ENCODE results near the gene CARD8. TPM values are rescaled to one million over a fixed set of nuclear protein-coding genes. Genes with fewer than 3 reads are reported as not detected.
A peak's percentile ranks its signal among the peaks of the same experiment; 100 is the strongest.

The CARD8 gene
- total and polyA plus RNA-seq, 5 donors from 2014 or later = 85.9 to 179 (median 91.9) TPM

DNA sequence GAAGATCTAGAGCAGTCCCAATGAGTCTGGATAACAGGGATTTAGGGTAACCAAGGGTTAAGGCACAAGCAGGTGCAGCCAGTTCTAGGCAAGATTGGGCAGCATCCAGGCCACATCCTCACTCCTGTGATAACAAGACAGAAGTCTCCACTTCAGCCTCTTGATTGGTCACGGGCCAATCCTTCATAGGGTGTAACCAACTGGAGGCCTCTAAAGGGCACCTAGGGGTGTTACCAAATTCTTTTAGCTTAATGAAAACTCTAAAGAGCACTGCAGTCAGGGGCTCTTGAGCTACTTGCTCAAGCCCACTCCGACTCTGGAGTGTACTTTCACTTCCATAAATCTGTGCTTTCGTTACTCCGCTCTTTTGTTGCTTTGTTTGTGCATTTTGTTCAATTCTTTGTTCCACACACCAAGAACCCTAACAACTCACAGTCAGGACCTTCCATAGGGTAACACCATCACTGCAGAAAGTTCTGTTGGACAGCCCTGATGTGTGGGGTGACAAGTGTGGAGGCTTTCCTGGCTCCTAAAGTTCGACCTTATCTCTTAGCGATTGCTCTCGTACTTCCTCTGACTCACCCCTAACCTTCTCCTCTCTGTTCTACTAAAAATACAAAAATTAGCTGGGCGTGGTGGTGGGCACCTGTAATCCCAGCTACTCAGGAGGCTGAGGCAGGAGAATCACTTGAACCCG, 49.2 kb downstream of the CARD8 start:
- H3K4me1 Mint-ChIP-seq = peaks cover 19 to 38% (median 26%) of the 10 kb centered on the region in 4 donors
- H3K36me3 ChIP-seq (ENCODE audit: control insufficient read depth, insufficient read depth, low read length) = peaks cover 9% of the 10 kb centered on the region
- no peak for ATAC-seq (ENCODE audit: low read depth in 2 of 2)
- peaks cover 29% of the 10 kb centered on the region for H3K4me1 ChIP-seq (ENCODE audit: control insufficient read depth, insufficient read depth, low read length, poor library complexity, severe bottlenecking)
- H3K9me3 ChIP-seq (ENCODE audit: control insufficient read depth in 2 of 2, low read length in 2 of 2) = no peaks in the 10 kb centered on the region
- H3K27me3 Mint-ChIP-seq = no peaks in the 10 kb centered on the region
- DNase-seq = peak in 1 of 3 donors; percentile 12
- peak overlapping the region; percentile 64 to 83 (median 82) for H3K27ac Mint-ChIP-seq
- H3K27ac ChIP-seq (ENCODE audit: insufficient read depth, low read length, poor library complexity, severe bottlenecking) = peak overlapping the region; percentile 49
- H3K9me3 Mint-ChIP-seq = no peaks in the 10 kb centered on the region
- no peak overlapping the region for H3K4me3 ChIP-seq (ENCODE audit: low read depth, low read length)
- H3K36me3 Mint-ChIP-seq = peaks cover 16% of the 10 kb centered on the region
- H3K4me3 Mint-ChIP-seq = peak overlapping the region in 1 of 4 donors; percentile 30
- H3K27me3 ChIP-seq (ENCODE audit: control insufficient read depth, insufficient read depth, low read length) = no peaks in the 10 kb centered on the region

GRCh38 chr19:48203794-48204628, 51.7 kb downstream of the CARD8 start:
- no peaks in the 10 kb centered on the region for H3K27me3 ChIP-seq (ENCODE audit: control insufficient read depth, insufficient read depth, low read length)
- Mint-ChIP-seq H3K9me3 (no peaks in the 10 kb centered on the region), H3K36me3 (peaks cover 5% of the 10 kb centered on the region), H3K27ac (no peak overlapping the region), H3K27me3 (no peaks in the 10 kb centered on the region), H3K4me3 (no peak overlapping the region), H3K4me1 (peaks cover 4 to 21% (median 12%) of the 10 kb centered on the region in 4 donors)
- H3K27ac ChIP-seq (ENCODE audit: insufficient read depth, low read length, poor library complexity, severe bottlenecking) = peak overlapping the region; percentile 70
- H3K9me3 ChIP-seq (ENCODE audit: control insufficient read depth in 2 of 2, low read length in 2 of 2) = no peaks in the 10 kb centered on the region
- peak; percentile 99 for ATAC-seq (ENCODE audit: low read depth in 2 of 2)
- peaks cover 29% of the 10 kb centered on the region for H3K4me1 ChIP-seq (ENCODE audit: control insufficient read depth, insufficient read depth, low read length, poor library complexity, severe bottlenecking)
- peak overlapping the region; percentile 88 for H3K4me3 ChIP-seq (ENCODE audit: low read depth, low read length)
- peak; percentile 81 to 96 (median 87) for DNase-seq
- H3K36me3 ChIP-seq (ENCODE audit: control insufficient read depth, insufficient read depth, low read length) = no peaks in the 10 kb centered on the region

GRCh38 chr19:48203222-48203793, 52.4 kb downstream of the CARD8 start:
- ATAC-seq (ENCODE audit: low read depth in 2 of 2) (no peak), DNase-seq (peak in 1 of 3 donors; percentile 28)

GRCh38 chr19:48196933-48197665, 58.6 kb downstream of the CARD8 start:
- no peaks in the 10 kb centered on the region for H3K36me3 Mint-ChIP-seq
- H3K4me1 ChIP-seq (ENCODE audit: control insufficient read depth, insufficient read depth, low read length, poor library complexity, severe bottlenecking) = no peaks in the 10 kb centered on the region
- H3K36me3 ChIP-seq (ENCODE audit: control insufficient read depth, insufficient read depth, low read length) = no peaks in the 10 kb centered on the region
- no peaks in the 10 kb centered on the region for H3K9me3 Mint-ChIP-seq
- DNase-seq (no peak), ATAC-seq (ENCODE audit: low read depth in 2 of 2) (no peak)
- H3K4me1 Mint-ChIP-seq = peaks cover 4 to 25% (median 8%) of the 10 kb centered on the region in 4 donors
- H3K4me3 Mint-ChIP-seq = no peak overlapping the region
- H3K9me3 ChIP-seq (ENCODE audit: control insufficient read depth in 2 of 2, low read length in 2 of 2) = no peaks in the 10 kb centered on the region
- H3K4me3 ChIP-seq (ENCODE audit: low read depth, low read length) = no peak overlapping the region
- no peaks in the 10 kb centered on the region for H3K27me3 Mint-ChIP-seq
- no peaks in the 10 kb centered on the region for H3K27me3 ChIP-seq (ENCODE audit: control insufficient read depth, insufficient read depth, low read length)
- H3K27ac ChIP-seq (ENCODE audit: insufficient read depth, low read length, poor library complexity, severe bottlenecking) = no peak overlapping the region
- H3K27ac Mint-ChIP-seq = peak overlapping the region in 1 of 3 donors; percentile 72

More at GRCh38 chr19:48203222-48203793, 52.4 kb downstream of the CARD8 start:
- peak overlapping the region; percentile 88 for H3K4me3 ChIP-seq (ENCODE audit: low read depth, low read length)
- Mint-ChIP-seq H3K36me3 (peaks cover 3% of the 10 kb centered on the region), H3K4me3 (no peak overlapping the region), H3K9me3 (no peaks in the 10 kb centered on the region), H3K27me3 (no peaks in the 10 kb centered on the region), H3K4me1 (peaks cover 3 to 20% (median 11%) of the 10 kb centered on the region in 4 donors), H3K27ac (peak overlapping the region in 1 of 3 donors; percentile 25)
- H3K9me3 ChIP-seq (ENCODE audit: control insufficient read depth in 2 of 2, low read length in 2 of 2) = no peaks in the 10 kb centered on the region
- peaks cover 29% of the 10 kb centered on the region for H3K4me1 ChIP-seq (ENCODE audit: control insufficient read depth, insufficient read depth, low read length, poor library complexity, severe bottlenecking)
- H3K27ac ChIP-seq (ENCODE audit: insufficient read depth, low read length, poor library complexity, severe bottlenecking) = peak overlapping the region; percentile 70
- H3K36me3 ChIP-seq (ENCODE audit: control insufficient read depth, insufficient read depth, low read length) = no peaks in the 10 kb centered on the region
- no peaks in the 10 kb centered on the region for H3K27me3 ChIP-seq (ENCODE audit: control insufficient read depth, insufficient read depth, low read length)

DNA sequence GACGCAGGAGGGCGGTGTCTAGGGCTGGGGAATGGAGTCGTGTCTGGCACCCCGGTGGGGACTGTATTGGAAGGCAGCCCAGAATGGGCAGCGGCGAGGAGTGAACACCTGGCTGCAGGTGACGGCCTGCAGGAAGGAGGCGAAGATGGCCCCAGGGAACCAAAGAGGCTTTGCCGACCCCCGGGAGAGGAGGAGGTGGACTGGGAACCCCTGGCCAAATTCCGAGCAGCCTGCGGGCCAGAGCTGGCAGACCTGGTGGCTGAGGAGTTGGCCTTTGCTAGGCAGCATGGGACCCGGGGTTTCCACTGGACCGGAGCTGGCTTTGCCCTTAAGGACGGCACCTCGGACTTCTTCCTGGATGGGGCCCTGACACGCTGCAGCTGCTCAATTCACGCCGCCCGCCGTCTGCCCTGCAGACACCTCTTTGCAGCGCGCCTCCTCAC, 59.4 kb downstream of the CARD8 start:
- ATAC-seq (ENCODE audit: low read depth in 2 of 2) (no peak), DNase-seq (no peak)
- Histone ChIP-seq H3K4me1 (ENCODE audit: control insufficient read depth, insufficient read depth, low read length, poor library complexity, severe bottlenecking) (no peaks in the 10 kb centered on the region), H3K4me3 (ENCODE audit: low read depth, low read length) (no peak overlapping the region), H3K36me3 (ENCODE audit: control insufficient read depth, insufficient read depth, low read length) (no peaks in the 10 kb centered on the region), H3K9me3 (ENCODE audit: control insufficient read depth in 2 of 2, low read length in 2 of 2) (no peaks in the 10 kb centered on the region), H3K27ac (ENCODE audit: insufficient read depth, low read length, poor library complexity, severe bottlenecking) (no peak overlapping the region), H3K27me3 (ENCODE audit: control insufficient read depth, insufficient read depth, low read length) (no peaks in the 10 kb centered on the region)
- Mint-ChIP-seq H3K27ac (no peak overlapping the region), H3K27me3 (no peaks in the 10 kb centered on the region), H3K4me1 (peaks cover 0 to 21% (median 7%) of the 10 kb centered on the region in 4 donors), H3K9me3 (no peaks in the 10 kb centered on the region), H3K4me3 (no peak overlapping the region), H3K36me3 (no peaks in the 10 kb centered on the region)

DNA sequence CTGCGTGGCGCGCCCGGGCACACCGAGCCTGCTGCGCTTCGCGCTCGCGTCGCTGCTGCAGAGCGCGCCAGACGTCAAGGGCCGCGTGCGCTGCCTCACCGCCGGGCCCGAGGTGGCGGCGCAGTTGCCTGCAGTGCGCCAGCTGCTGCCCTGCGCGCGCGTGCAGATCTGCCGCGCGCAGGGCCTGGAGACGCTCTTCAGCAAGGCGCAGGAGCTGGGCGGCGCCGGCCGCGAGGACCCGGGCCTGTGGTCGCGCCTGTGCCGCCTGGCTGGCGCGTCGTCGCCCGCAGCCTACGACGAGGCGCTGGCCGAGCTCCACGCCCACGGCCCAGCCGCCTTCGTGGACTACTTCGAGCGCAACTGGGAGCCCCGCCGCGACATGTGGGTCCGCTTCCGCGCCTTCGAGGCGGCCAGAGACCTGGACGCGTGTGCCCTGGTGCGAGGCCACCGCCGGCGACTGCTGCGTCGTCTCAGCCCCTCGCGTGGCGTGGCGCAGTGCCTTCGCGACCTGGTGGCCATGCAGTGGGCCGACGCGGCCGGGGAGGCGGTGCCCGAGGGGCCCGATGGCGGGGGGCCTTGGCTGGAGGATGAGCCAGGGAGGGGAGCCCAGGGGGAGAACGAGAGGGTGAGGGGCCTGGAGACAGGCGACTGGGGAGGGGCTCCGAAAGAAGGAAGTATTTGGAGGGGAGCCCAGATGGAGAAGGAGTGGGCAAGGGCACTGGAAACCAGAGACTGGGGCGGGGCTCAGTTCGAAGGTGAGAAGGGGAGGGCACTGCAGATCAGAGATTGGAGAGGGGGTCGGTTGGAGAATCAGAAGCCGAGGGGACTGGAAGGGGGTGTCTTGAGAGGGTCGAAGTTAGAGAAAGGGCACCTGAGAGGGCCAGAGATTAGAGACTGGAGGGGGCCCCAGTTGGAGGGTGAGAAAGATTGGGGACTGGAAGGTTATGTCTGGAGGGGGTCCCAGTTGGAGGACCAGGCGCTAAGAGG, 60.6 kb downstream of the CARD8 start:
- Histone ChIP-seq H3K4me3 (ENCODE audit: low read depth, low read length) (no peak overlapping the region), H3K4me1 (ENCODE audit: control insufficient read depth, insufficient read depth, low read length, poor library complexity, severe bottlenecking) (no peaks in the 10 kb centered on the region), H3K9me3 (ENCODE audit: control insufficient read depth in 2 of 2, low read length in 2 of 2) (no peaks in the 10 kb centered on the region), H3K27ac (ENCODE audit: insufficient read depth, low read length, poor library complexity, severe bottlenecking) (no peak overlapping the region), H3K36me3 (ENCODE audit: control insufficient read depth, insufficient read depth, low read length) (no peaks in the 10 kb centered on the region), H3K27me3 (ENCODE audit: control insufficient read depth, insufficient read depth, low read length) (no peaks in the 10 kb centered on the region)
- Mint-ChIP-seq H3K27ac (no peak overlapping the region), H3K4me3 (peak overlapping the region in 1 of 4 donors; percentile 86), H3K9me3 (no peaks in the 10 kb centered on the region), H3K27me3 (no peaks in the 10 kb centered on the region), H3K4me1 (peaks cover 0 to 19% (median 10%) of the 10 kb centered on the region in 4 donors), H3K36me3 (no peaks in the 10 kb centered on the region)
- ATAC-seq (ENCODE audit: low read depth in 2 of 2) (no peak), DNase-seq (no peak)

All from CD4-positive, CD25-positive, alpha-beta regulatory T cell (primary cell).